NCI-H748 (cell line): Measurements from ENCODE around the gene MTG1.

ENCODE experiments used
- DNase-seq: peaks from one replicate; lab custom pipeline; 2025; ENCODE audit not compliant: unreplicated experiment; lab: John Stamatoyannopoulos, UW

Gene MTG1, protein sequence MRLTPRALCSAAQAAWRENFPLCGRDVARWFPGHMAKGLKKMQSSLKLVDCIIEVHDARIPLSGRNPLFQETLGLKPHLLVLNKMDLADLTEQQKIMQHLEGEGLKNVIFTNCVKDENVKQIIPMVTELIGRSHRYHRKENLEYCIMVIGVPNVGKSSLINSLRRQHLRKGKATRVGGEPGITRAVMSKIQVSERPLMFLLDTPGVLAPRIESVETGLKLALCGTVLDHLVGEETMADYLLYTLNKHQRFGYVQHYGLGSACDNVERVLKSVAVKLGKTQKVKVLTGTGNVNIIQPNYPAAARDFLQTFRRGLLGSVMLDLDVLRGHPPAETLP

DNA sequence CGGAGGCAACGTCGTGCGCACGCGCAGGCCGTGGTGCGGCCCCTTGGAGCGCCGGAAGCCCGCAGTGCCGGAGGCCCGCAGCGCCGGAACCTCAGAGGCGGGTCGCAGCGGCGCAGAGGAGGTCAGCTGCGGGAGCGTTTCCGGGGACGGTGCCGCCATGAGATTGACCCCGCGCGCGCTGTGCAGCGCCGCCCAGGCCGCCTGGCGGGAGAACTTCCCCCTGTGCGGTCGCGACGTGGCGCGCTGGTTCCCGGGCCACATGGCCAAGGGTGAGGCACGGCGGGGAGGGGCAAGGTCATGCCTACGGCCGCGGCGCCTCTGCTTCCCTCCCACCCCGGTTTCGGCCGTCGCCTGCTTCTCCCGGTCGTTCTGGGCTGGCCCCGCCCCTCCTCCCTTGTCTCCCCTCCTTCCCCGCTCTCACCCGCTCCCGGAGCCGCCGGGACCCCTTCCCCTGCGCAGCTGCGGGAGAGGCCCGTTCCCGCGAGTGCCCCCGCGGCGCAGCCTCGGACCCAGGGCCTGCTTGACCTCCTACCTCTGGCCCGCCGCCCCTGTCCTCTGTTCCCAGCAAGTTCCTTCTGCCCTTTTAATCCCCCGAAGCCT is at the start of gene MTG1:
TSS of gene MTG1 (plus strand) at position 94 of the 600 bp plus-strand sequence. CDS start at position 158, 64 bp downstream.
- peak; percentile 90 for DNase-seq

DNA sequence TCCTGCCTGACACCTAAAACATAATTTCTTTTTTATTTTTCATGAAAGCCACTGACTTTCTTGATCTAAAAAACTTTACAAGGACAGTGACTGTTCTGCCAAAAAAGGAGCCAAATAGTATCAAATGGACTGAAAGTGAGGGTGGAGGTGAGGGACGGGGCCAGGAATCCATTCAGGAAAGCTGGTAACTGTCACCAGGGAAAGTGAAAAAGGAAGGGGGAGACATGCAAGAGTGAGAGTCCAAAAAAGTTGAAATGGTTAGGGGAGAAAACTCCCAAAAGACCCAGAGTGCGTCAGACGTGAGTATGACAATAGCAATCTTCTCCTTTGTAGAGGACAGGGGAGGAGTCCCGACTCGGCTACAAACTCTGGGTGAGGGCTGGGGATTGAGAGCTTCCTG is 49.7 kb upstream of the MTG1 start:
- DNase-seq = no peak

DNA sequence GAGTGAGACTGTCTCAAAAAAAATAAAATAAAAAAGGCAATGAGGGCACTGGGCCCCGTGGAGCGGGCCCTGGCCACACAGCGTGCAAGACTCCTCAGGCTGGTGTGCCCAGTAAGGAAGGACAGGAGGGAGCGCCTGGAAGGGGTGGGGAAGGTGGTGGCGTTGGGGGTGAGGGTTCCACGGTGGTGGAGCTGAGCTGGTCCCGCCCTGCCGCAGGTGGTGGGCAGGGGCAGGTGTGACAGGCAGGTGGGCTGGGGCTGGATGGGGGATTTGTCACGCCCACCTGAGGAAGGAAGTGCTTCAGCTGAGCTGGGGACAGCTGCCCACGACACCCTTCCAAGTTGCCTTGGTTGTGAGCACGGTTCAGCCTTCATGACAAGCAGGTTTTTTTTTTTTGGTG is 47.5 kb upstream of the MTG1 start:
- peak; percentile 16 for DNase-seq

DNA sequence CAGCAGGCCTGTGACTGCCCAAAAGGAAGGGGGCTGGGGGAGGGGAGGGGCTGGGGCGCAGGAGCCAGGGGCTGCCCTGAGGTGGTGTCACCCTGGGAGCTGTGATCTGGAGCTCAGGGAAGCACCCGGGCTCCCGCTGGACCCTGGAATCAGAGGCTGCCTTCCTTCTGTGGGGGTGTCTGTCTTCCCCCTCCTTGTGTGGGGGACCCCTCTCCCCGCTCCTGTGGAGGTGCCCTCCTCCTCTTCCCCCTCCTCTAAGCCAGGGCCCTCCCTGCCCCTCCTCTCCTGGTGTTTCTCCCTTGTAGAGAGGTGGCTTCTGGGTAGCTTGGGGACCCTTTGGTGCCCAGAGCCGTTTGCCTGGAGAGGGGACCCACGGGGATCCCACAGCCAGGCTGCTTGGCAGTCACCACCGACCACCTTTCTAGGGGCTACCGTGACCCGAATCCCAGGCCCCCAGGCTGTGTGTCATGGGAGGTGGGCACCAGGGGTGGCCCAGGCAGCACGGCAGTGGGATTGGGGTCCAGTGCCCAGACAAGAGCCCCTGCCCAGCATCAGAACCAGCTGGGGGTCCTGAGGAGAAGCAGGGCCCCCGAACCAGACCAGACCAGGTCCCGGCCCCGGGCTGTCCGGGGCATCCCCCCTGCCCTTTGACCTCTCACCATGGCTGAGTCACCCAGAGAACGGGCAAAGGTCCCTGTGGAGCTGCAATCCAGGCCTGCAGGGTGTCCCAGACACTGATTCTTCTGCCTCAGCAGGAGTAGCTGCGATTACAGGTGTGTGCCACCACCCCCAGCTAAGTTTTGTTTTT is 46.0 kb upstream of the MTG1 start:
- no peak for DNase-seq

DNA sequence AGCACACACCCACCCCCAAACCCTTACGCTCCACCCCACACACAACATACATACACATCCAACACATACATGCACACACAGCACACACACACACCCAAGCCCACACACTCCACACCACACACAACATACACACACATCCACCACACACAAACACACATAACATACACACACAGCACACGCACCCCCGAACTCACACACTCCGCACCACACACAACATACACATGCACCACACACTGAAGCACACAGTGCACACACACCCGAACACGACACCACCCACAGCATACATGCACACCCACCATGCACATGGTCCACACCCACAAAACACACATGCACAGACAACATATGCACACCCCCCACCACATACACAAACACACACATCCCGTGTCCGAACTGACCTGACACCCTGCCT is 44.8 kb upstream of the MTG1 start:
- no peak for DNase-seq

DNA sequence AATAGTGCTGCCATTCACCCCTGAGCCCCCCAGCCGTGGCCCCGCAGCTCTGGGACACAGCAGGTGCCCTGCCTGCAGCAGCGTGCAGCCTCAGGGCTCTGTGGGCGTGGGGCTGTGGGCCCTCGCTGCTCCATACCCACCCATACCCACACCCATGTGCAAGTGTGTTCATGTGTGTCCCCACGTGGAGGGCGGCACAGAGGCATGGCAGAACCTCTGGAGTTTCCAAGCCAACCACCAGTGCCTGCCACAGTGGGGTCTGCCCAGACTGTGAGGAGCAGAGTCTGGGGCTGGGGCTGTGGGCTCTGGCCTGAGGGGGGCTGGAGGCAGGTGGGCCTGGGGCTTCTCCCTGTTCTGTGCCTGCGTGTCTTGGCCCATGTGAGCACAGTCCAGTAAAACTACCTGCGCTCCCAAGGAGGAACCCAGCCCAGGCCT is 44.4 kb upstream of the MTG1 start:
- DNase-seq = no peak

DNA sequence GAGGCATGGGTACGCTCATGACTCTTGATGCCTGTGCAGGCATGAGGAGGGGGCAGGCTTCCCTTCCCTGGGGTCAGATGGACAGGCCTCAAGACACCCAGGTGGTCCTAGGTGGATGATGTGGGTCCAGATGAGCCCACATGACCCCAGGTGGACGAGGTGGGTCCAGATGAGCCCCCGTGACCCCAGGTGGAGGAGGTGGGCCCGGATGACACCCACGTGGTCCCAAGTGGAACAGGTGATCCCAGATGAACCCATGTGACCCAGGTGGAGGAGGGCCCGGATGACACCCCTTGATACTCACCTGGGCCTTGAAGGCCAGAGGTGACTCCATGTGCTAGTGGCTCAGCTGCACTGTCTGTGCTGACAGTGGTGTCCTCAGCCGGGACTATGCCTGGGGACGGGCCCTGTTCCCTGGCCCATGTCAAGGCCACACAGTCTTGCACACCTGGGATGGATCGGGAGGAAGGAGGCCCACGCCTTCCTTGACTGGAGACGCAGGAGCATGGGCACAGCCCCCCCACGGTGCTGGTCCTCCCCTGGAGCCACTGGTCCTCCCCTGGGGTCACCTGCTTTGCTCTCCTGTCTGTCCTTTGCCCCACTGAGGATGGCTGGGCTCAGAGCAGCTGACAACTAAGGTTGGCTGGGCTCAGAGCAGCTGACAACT is 43.5 kb upstream of the MTG1 start:
- no peak for DNase-seq

DNA sequence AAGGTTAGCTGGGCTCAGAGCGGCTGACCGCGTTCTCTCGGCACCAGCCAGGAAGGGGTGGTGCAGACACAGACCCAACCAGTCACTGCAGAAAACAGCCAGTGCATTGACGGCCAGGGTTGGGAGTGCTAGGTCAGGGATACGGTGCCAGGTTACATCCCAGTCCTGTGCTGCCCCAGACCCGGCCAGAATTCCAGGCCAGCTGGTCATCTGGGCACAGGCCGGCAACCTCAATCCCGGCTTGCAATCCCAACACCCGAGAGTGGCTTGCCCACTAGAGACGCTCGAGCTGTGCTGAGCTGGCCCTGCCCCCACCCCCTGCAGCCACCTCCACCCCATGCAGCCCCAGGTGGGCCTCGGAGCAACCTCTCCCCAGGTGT is 43.0 kb upstream of the MTG1 start:
- no peak for DNase-seq

DNA sequence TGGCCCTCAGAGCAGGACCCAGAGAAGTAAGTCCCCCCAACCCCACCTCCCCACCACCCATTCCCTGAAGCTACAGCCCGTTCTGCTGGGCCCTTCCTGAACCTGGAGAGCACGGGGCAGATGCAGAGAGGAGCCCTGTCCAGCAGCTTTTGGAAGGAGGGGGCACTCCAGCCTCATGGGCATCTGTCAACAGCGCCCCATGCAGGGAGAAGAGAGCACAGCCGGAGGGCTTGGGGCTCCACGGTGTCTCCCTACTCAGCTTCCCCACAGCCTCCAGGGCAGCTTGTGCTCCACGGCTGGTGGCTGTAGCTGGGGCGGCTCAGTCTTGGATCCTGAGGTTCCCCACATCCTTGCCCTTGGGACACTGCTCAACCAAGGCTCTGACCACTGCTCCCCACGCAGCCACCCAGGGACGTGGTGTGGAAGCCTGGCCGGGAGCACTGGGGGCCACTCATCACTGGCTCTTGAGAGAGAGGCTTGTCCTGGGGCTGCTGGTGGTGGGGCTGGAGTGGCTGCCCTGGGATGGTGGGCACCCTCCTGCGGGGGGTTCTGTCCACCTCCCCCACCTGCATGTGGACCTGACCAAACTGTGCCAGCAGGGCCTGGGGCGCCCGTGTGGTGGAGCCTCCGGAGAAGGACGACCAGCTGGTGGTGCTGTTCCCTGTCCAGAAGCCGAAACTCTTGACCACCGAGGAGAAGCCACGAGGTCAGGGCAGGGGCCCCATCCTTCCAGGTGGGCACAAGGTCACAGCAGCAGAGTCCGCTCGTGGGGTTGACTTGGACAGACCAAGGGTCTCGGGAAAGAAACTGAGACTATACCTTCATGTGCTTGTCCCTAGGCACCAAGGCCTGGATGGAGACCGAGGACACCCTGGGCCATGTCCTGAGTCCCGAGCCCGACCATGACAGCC is 42.3 kb upstream of the MTG1 start:
- no peak for DNase-seq

DNA sequence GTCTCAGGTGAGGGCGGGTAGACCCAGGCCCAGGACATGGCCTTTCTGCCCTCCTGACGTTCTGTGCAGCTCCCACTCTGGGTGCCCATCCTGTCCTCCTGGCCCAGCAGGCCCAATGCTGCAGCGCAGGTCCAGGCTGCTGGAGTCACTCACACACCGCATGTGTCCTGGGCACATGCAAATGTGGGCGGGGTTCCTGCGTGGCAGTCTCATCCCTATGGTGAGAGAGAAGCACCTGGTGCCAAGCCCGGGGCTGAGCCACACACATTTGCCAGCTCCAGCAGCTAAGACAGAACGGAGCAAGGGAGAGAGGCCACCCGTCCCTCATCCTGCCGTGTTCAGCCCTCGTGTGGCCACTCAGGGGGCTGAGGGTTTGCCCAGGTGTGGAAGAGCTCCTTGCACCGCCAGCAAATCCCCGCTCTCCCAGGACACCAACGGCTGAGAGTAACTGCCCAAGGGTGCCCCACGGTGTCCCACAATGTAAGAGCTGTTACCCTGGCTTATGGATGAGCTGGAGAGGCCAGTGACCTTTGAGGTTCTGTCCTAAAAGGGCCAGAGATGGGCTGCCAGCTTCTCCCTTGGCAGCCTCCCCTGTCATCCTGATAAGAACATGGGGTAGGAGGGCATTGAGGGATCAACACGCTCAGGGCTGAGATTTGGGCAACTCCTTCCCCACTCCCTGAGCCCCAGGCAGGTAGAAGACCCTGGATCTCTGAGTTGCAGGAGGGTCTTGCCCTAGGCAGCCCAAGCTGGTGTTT is 40.6 kb upstream of the MTG1 start:
- DNase-seq = no peak

DNA sequence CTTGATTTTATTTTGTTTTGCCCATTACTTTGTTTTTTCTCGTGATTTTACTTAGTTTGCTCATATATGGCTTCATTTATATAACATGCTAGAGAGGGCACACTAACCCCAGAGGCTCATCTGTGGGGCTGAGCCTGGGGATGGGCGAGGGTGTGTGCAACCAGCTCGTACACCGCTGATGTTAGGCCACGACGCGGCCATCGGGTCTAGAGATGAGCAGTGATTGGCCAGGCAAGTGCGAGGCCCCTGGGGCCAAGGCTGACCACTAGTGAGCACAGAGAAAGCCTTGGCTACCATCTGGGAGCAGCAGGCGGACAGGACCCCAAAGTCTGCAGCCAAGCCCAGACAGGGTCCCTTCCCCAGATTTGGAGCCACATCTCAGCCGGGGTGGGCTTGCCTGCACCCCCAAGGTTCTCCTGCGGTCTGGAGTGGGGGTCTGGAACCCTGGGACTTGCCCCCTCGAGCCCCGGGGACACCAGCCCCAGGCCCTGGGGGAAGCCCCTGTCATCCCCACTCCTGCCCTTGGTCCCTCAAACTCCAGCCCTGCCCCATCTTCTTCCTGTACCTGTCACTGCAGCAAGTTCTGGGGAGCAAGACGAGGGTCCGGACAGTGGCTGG is 39.9 kb upstream of the MTG1 start:
- DNase-seq = no peak

DNA sequence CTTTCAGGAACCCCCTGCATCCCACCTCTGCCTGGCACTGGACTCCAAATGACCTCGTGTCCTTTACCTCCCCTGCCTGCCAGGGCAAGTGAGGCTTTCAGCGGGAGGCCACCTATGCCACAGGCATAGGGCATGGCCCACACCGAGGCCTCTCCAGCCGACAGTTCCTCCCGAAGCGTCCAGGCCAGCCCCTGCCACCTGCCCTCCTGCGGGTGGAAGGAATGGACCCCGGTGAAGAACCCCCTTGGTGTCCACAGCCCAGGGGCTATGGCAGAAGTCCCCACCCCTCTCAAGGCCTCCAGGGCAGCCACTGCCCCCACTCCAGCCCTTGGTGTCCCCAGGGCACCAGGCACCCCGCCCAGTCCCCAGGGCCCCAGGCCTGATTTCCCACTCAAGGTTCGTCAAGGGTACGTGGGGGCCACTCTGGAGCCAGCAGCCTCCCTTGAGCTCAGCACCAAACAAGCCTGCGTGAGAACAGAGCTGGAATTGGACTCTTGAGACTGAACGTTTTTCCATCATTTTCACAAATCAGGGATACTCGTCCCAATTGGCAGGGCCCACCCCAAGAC is 39.2 kb upstream of the MTG1 start:
- no peak for DNase-seq

DNA sequence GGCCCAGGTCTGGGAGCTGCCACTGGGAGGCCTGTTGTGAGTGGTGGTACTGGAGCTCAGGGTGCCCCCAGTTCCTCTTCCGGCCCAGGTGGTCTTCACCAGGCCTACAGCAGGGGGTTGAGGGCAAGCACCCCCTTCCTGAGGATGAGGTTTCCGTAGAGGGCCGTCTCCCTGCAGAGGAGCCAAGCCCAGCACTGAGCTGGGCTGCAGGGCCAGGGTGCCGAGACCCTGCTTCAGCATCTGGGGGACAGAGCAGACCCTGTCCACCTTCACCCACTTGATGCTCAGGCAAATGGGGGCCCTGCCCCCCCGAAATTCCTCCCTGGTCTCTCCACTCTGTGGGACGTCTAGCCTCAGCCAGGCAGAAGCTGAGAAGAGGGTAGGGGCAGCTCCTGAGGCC is 38.7 kb upstream of the MTG1 start:
- no peak for DNase-seq

DNA sequence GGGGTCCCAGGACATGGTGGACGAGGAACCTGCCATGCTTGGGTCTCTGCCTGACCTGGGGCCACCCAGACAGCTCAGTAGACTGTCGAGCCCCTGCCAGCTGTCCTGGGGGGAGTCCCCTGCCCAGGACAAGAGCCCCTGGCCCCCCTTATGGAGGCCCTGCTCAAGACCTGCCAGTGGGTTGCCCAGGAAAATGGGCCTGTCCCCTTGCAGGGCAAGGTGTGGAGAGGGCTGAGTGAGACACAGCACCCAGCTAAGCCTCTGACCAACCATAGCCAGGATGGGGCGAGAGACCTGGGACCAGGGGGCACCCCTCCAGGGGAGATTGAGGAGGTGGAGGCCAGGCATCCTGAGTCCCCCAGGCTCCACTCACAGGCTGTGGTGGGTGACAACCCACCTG is 38.0 kb upstream of the MTG1 start:
- DNase-seq = no peak

DNA sequence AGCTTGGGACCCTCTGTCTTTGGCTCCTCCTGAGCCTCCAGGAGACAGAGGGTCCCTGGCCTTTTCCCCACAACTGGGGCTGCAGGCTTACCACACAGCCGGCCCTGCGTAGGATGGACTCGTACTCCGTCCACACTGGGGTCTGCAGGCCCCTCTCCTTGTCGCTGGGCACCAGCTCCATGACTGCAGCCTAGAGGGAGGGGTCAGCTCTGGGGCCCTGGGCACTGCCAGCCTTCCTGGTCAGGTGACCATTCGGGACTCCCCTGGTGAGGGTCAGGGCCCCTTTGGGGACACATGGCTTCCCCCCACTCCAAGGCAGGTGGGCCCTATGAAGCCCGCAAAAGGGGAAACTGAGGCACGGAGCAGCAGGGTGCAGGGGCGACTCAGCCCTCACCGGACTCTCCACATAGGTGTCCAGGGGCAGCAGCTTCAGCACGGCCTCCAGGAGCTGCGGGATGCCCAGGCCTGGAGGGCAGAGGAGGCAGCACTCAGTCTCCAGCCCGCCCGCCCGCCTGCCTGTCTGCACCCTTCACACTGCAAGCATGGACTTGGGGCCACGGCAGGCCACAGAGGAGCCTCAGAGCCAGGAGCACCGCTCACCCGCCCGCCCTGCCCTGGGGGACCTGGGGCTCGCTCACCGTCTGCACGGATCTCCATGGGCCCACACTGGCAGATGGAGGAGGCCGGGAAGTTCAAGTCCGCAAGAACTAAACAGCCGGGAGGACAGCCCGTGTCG is 37.2 kb upstream of the MTG1 start:
- no peak for DNase-seq

DNA sequence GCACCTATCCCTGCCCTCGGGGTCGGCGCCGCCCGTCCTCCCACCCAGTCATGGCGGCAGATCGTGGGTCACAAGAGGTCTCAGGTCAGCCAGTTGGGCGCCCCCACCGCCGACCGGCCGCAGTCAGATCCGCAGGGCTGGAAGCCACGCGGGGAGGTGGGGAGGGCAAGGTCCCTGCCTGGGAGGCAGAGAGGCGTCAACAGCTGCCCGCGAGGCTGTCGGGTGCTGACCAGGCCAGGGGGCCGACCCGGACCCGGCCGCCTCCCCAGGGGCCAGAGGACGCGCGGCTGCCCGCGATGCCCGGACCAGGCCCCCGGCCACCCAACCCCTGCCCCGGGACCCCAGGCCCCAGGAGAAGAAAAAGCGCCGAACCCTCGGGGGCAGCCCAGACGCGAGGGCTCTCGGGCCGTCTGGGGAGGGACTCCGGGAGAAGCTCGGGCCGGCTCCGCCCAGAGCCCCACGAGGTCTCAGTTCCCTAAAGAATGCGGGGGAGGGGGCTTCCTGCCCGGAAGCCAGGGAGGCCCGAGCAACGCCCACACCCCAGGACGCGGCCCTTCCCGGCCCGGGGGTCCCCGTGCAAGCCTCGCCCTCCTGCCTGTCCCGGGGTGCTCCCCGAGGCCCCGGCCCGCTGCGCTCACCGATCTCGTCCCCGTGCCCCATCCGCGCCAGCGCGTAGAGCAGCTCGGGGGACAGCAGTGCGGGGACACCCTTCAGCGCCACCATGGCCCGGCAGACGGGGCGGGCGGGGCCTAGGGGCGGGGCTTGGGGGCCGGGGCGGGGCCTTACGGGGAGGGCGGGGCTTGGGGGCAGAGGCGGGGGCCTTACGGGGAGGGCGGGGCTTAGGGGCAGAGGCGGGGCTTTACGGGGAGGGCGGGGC is 36.4 kb upstream of the MTG1 start, which contains the start of gene FUOM:
TSS of gene FUOM (minus strand) at position 735 of the 877 bp plus-strand sequence. CDS start at position 723, 12 bp downstream.
- DNase-seq = peak; percentile 59
